HL-60 (cell line): Measurements from ENCODE around the gene SORCS2.

Experiments used
- DNase-seq, 2 experiments: peaks; one replicate each; pipeline ENCODE4 v3.0.0-alpha.2; 2010 to 2020; ENCODE audit warnings: low read depth in 1 of 2, low spot score in 1 of 2
- H3K27ac ChIP-seq: fragments of 250-450 bp; sonication (Bioruptor Pico); replicated peaks from 2 replicates; pipeline ENCODE4 v1.5.1; 2020; ENCODE audit warnings: mild to moderate bottlenecking, moderate library complexity
- H3K27me3 ChIP-seq: fragments of 250-450 bp; sonication (Bioruptor Pico); 2 replicates; pipeline ENCODE4 v1.5.1; 2021; ENCODE audit warnings: mild to moderate bottlenecking, moderate library complexity; ENCODE audit not compliant: insufficient read depth, poor library complexity, severe bottlenecking
- H3K4me3 ChIP-seq: replicated peaks from 2 replicates; pipeline ENCODE4 v1.5.1; 2011; ENCODE audit warnings: mild to moderate bottlenecking, control low read depth, low read length; ENCODE audit not compliant: insufficient read depth
- CTCF ChIP-seq: IDR thresholded peaks from one replicate; pipeline ENCODE4 v1.5.1; 2011; ENCODE audit warnings: low read length, control low read depth, inconsistent platforms; ENCODE audit not compliant: insufficient read depth
- GABPA ChIP-seq: IDR thresholded peaks from 2 replicates; pipeline ENCODE4 v1.6.1; 2012; ENCODE audit warnings: low read depth
- POLR2AphosphoS5 ChIP-seq: IDR thresholded peaks from 2 replicates; pipeline ENCODE4 v1.6.1; 2012; ENCODE audit warnings: low read depth
- REST ChIP-seq: IDR thresholded peaks from 2 replicates; pipeline ENCODE4 v1.6.1; 2012; ENCODE audit warnings: low read depth; ENCODE audit not compliant: insufficient replicate concordance
- SPI1 ChIP-seq: IDR thresholded peaks from 2 replicates; pipeline ENCODE4 v1.6.1; 2012; ENCODE audit warnings: low read depth, mild to moderate bottlenecking, borderline replicate concordance

SORCS2 gene

GRCh38 chr4:7787067-7787466, 594.7 kb downstream of the SORCS2 start:
- Histone ChIP-seq H3K27ac (no peak overlapping the region), H3K27me3 (peaks cover 2% of the 10 kb centered on the region), H3K4me3 (no peak overlapping the region)
- no peak for DNase-seq
- TF ChIP-seq GABPA (no peak), POLR2AphosphoS5 (no peak), SPI1 (no peak), REST (no peak), CTCF (no peak)

GRCh38 chr4:7787681-7788141, 595.4 kb downstream of the SORCS2 start:
- Histone ChIP-seq H3K4me3 (no peak overlapping the region), H3K27me3 (peaks cover 2% of the 10 kb centered on the region), H3K27ac (no peak overlapping the region)
- no peak for TF ChIP-seq CTCF
- no peak for TF ChIP-seq REST
- DNase-seq = no peak

GRCh38 chr4:7788193-7788592, 595.9 kb downstream of the SORCS2 start:
- H3K27me3 ChIP-seq = peaks cover 2% of the 10 kb centered on the region

More at GRCh38 chr4:7788193-7788592, 595.9 kb downstream of the SORCS2 start:
- TF ChIP-seq SPI1 = no peak
- no peak for TF ChIP-seq POLR2AphosphoS5
- TF ChIP-seq REST = no peak
- TF ChIP-seq CTCF = no peak
- no peak for TF ChIP-seq GABPA
- no peak overlapping the region for H3K4me3 ChIP-seq
- DNase-seq = no peak
- no peak overlapping the region for H3K27ac ChIP-seq
